Astrocyte (in vitro differentiated cells and primary cell): ENCODE data around the gene ERCC6L. TPM values are rescaled to one million over a fixed set of nuclear protein-coding genes. Genes with fewer than 3 reads are reported as not detected.

ENCODE experiments used
- DNase-seq: peaks from one replicate; pipeline ENCODE4 v3.0.0-alpha.2; 2010; ENCODE audit warnings: low read depth
- FAIRE-seq: peaks from 2 replicates; lab custom pipeline; 2011; peaks lifted over from hg19 to GRCh38; lab: Jason Lieb, UNC
- H2AFZ ChIP-seq: 2 replicates; pipeline ENCODE4 v1.6.0; 2012; ENCODE audit warnings: low read depth, low read length, inconsistent platforms
- H3K27ac ChIP-seq: 2 replicates; pipeline ENCODE4 v1.5.1; 2011; ENCODE audit warnings: low read depth, low read length, inconsistent platforms
- H3K27me3 ChIP-seq: 2 replicates; pipeline ENCODE4 v1.6.0; 2011; ENCODE audit warnings: low read length, inconsistent platforms; ENCODE audit not compliant: insufficient read depth
- H3K36me3 ChIP-seq: 2 replicates; pipeline ENCODE4 v1.5.1; 2011; ENCODE audit warnings: low read length, inconsistent platforms; ENCODE audit not compliant: insufficient read depth
- H3K4me1 ChIP-seq: 2 replicates; pipeline ENCODE4 v1.5.1; 2011; ENCODE audit warnings: low read length, inconsistent platforms; ENCODE audit not compliant: insufficient read depth
- H3K4me2 ChIP-seq: 2 replicates; pipeline ENCODE4 v1.6.0; 2012; ENCODE audit warnings: low read length, inconsistent platforms
- H3K4me3 ChIP-seq: 2 replicates; pipeline ENCODE4 v1.5.1; 2011; ENCODE audit warnings: low read depth, mild to moderate bottlenecking, low read length, inconsistent platforms; ENCODE audit not compliant: insufficient read depth
- H3K79me2 ChIP-seq: 2 replicates; pipeline ENCODE4 v1.6.0; 2012; ENCODE audit warnings: mild to moderate bottlenecking, low read length, inconsistent platforms; ENCODE audit not compliant: insufficient read depth
- H3K9ac ChIP-seq: 2 replicates; pipeline ENCODE4 v1.6.0; 2012; ENCODE audit warnings: mild to moderate bottlenecking, low read length, inconsistent platforms
- H3K9me3 ChIP-seq: 2 replicates; pipeline ENCODE4 v1.5.1; 2012; ENCODE audit warnings: low read depth, mild to moderate bottlenecking, low read length, inconsistent platforms; ENCODE audit not compliant: insufficient read depth
- H4K20me1 ChIP-seq: 2 replicates; pipeline ENCODE4 v1.6.0; 2012; ENCODE audit warnings: low read length, inconsistent platforms; ENCODE audit not compliant: insufficient read depth
- H3K27ac Mint-ChIP-seq: one replicate; pipeline ENCODE4 v1.8.0; 2021; ENCODE audit warnings: mild to moderate bottlenecking, mixed read lengths; ENCODE audit not compliant: unreplicated experiment
- H3K27me3 Mint-ChIP-seq: one replicate; pipeline ENCODE4 v1.8.0; 2021; ENCODE audit warnings: low read depth, mixed read lengths; ENCODE audit not compliant: unreplicated experiment
- H3K36me3 Mint-ChIP-seq: one replicate; pipeline ENCODE4 v1.8.0; 2021; ENCODE audit warnings: low read depth, mixed read lengths; ENCODE audit not compliant: unreplicated experiment
- H3K4me1 Mint-ChIP-seq: one replicate; pipeline ENCODE4 v1.8.0; 2021; ENCODE audit warnings: low read depth, mixed read lengths; ENCODE audit not compliant: unreplicated experiment
- H3K4me3 Mint-ChIP-seq: one replicate; pipeline ENCODE4 v1.8.0; 2021; ENCODE audit warnings: mild to moderate bottlenecking, moderate library complexity, mixed read lengths; ENCODE audit not compliant: unreplicated experiment
- H3K9me3 Mint-ChIP-seq: one replicate; pipeline ENCODE4 v1.8.0; 2021; ENCODE audit warnings: mild to moderate bottlenecking, mixed read lengths; ENCODE audit not compliant: unreplicated experiment
- CTCF ChIP-seq: IDR thresholded peaks from 2 replicates; pipeline ENCODE4 v1.5.1; 2011; ENCODE audit warnings: low read depth, mild to moderate bottlenecking, inconsistent platforms, low read length, moderate library complexity; ENCODE audit not compliant: insufficient read depth
- EZH2 ChIP-seq: IDR thresholded peaks from 2 replicates; pipeline ENCODE4 v1.6.1; 2012; ENCODE audit warnings: mild to moderate bottlenecking, low read length, inconsistent platforms; ENCODE audit not compliant: insufficient read depth
- total RNA-seq: library from RNA; stranded (reverse); gene quantifications from 2 replicates; pipeline ENCODE4 v1.2.1, GENCODE V29; 2021

ERCC6L gene
- total RNA-seq, 1 donor from 2014 or later = 1.0 TPM

- DNase-seq (no peak), FAIRE-seq (peak; percentile 56)
- Mint-ChIP-seq H3K36me3 (no peaks in the 10 kb centered on the region), H3K27ac (no peak overlapping the region), H3K4me3 (no peak overlapping the region), H3K9me3 (no peaks in the 10 kb centered on the region), H3K27me3 (no peaks in the 10 kb centered on the region), H3K4me1 (peaks cover 15% of the 10 kb centered on the region)
- peaks cover 38% of the 10 kb centered on the region for H3K79me2 ChIP-seq
- H2AFZ ChIP-seq = no peak overlapping the region
- no peak overlapping the region for H3K27ac ChIP-seq
- peaks cover 16% of the 10 kb centered on the region for H3K4me1 ChIP-seq
- no peaks in the 10 kb centered on the region for H3K27me3 ChIP-seq
- H3K36me3 ChIP-seq = peaks cover 8% of the 10 kb centered on the region
- no peaks in the 10 kb centered on the region for H4K20me1 ChIP-seq
- TF ChIP-seq CTCF = no peak
- no peak for TF ChIP-seq EZH2
- H3K9ac ChIP-seq = no peak overlapping the region
- H3K4me2 ChIP-seq = no peak overlapping the region
- no peaks in the 10 kb centered on the region for H3K9me3 ChIP-seq
- no peak overlapping the region for H3K4me3 ChIP-seq
These were observed 33.1 kb downstream of the ERCC6L start for GRCh38 chrX:72205706-72206105.

- Mint-ChIP-seq H3K4me3 (no peak overlapping the region), H3K27ac (no peak overlapping the region), H3K9me3 (no peaks in the 10 kb centered on the region), H3K4me1 (peaks cover 15% of the 10 kb centered on the region), H3K27me3 (no peaks in the 10 kb centered on the region), H3K36me3 (peaks cover 2% of the 10 kb centered on the region)
- no peak overlapping the region for H3K4me3 ChIP-seq
- DNase-seq = no peak
- H3K27me3 ChIP-seq = no peaks in the 10 kb centered on the region
- H3K27ac ChIP-seq = no peak overlapping the region
- TF ChIP-seq EZH2 = no peak
- TF ChIP-seq CTCF = no peak
- peaks cover 8% of the 10 kb centered on the region for H3K36me3 ChIP-seq
- no peaks in the 10 kb centered on the region for H3K9me3 ChIP-seq
- H2AFZ ChIP-seq = no peak overlapping the region
- H3K4me1 ChIP-seq = peaks cover 16% of the 10 kb centered on the region
- no peak overlapping the region for H3K4me2 ChIP-seq
- peak; percentile 88 for FAIRE-seq
- no peaks in the 10 kb centered on the region for H4K20me1 ChIP-seq
- no peak overlapping the region for H3K9ac ChIP-seq
- peaks cover 31% of the 10 kb centered on the region for H3K79me2 ChIP-seq
These were observed 35.4 kb downstream of the ERCC6L start for GRCh38 chrX:72203421-72203820.

GRCh38 chrX:72202792-72203401 is 35.9 kb downstream of the ERCC6L start:
- Histone ChIP-seq H3K4me2 (no peak overlapping the region), H3K27me3 (no peaks in the 10 kb centered on the region), H2AFZ (no peak overlapping the region), H3K9ac (no peak overlapping the region), H3K36me3 (peaks cover 10% of the 10 kb centered on the region), H3K4me1 (peaks cover 16% of the 10 kb centered on the region), H3K4me3 (no peak overlapping the region), H3K27ac (peak overlapping the region; percentile 88), H3K9me3 (no peaks in the 10 kb centered on the region), H3K79me2 (peaks cover 31% of the 10 kb centered on the region), H4K20me1 (no peaks in the 10 kb centered on the region)
- peak; percentile 5 for FAIRE-seq
- no peak for DNase-seq
- H3K9me3 Mint-ChIP-seq = no peaks in the 10 kb centered on the region
- H3K27ac Mint-ChIP-seq = peak overlapping the region; percentile 75
- TF ChIP-seq CTCF = no peak
- no peak for TF ChIP-seq EZH2
- peaks cover 15% of the 10 kb centered on the region for H3K4me1 Mint-ChIP-seq
- H3K36me3 Mint-ChIP-seq = peaks cover 2% of the 10 kb centered on the region
- H3K4me3 Mint-ChIP-seq = no peak overlapping the region
- H3K27me3 Mint-ChIP-seq = no peaks in the 10 kb centered on the region
